Right lobe of liver (tissue), 6 donors: ENCODE results near the gene KLHL1. TPM values are rescaled to one million over a fixed set of nuclear protein-coding genes. Genes with fewer than 3 reads are reported as not detected.

ENCODE experiments used
- ATAC-seq, 4 donors: fragments of 200-7000 bp; cut with Tn5 transposase; one replicate each; pipeline ENCODE4 v1.9.1; 2020; ENCODE audit warnings: mild to moderate bottlenecking in 4 of 4, moderate library complexity in 4 of 4
- DNase-seq, 3 donors: peaks; one replicate each; pipeline ENCODE4 v3.0.0-alpha.2; 2020
- H3K27ac ChIP-seq, 3 donors: fragments of 200-600 bp; one replicate each; pipeline ENCODE4 v1.8.0; 2022
- H3K27me3 ChIP-seq, 2 donors: fragments of 200-600 bp; one replicate each; pipeline ENCODE4 v1.8.0; 2022
- H3K36me3 ChIP-seq, 4 donors: fragments of 200-600 bp; sonication (generic) in 1 of 4; one replicate each; pipeline versions ENCODE4 v1.5.1 to v1.8.0; 2017 to 2022; ENCODE audit warnings: control low read depth in 1 of 4
- H3K4me1 ChIP-seq, 4 donors: fragments of 200-600 bp; sonication (generic) in 1 of 4; one replicate each; pipeline versions ENCODE4 v1.5.1 to v1.8.0; 2017 to 2022; ENCODE audit warnings: control low read depth in 1 of 4
- H3K4me3 ChIP-seq, 3 donors: fragments of 200-600 bp; one replicate each; pipeline ENCODE4 v1.8.0; 2022
- H3K9me3 ChIP-seq, 4 donors: fragments of 200-600 bp; sonication (generic) in 1 of 4; one replicate each; pipeline versions ENCODE4 v1.5.1 to v1.8.0; 2017 to 2022; ENCODE audit warnings: control low read depth in 1 of 4
- CTCF ChIP-seq, 4 donors: fragments of 200-600 bp in 3 of 4; fragments of 450-650 bp in 1 of 4; IDR thresholded peaks; one replicate each; pipeline versions ENCODE4 v1.5.1 to v1.8.0; 2016 to 2022; ENCODE audit warnings: antibody characterized with exemption in 4 of 4, mild to moderate bottlenecking in 2 of 4
- POLR2A ChIP-seq: fragments of 450-650 bp; IDR thresholded peaks from one replicate; pipeline ENCODE4 v1.6.1; 2017; ENCODE audit warnings: antibody characterized with exemption, mild to moderate bottlenecking
- WGBS: methylation state at CpG from one replicate; pipeline ENCODE4 v1.1.6; 2018; ENCODE audit warnings: low coverage, low lambda C conversion rate; ENCODE audit not compliant: insufficient coverage; ENCODE audit errors: missing lambda C conversion rate; 5-methylcytosine and 5-hydroxymethylcytosine counted together
- intact Hi-C, 2 donors: fragments of 100-400 bp; cut with DNase I; formaldehyde crosslinking; loops; one replicate each; pipeline versions ENCODE4 v1.11.2 to v1.14.1; 2022
- total RNA-seq, 6 experiments: library from RNA; depleted of rRNA in 2 of 6; stranded (reverse); fragments of >200 nt in 2 of 6; fragmentation: NEBNext Ultra II Directional in 3 of 6; extraction: Animal tissue kit (Norgen Biotek cat#: 25700) in 3 of 6; gene quantifications; one replicate each; pipeline versions ENCODE4 v1.1.0 to v1.2.4, GENCODE V29; 2016 to 2023
- donor health status: DM: no; HTN: yes; CAD: no.
- donor health status: DM: no; HTN: no; CAD: no.
- donor health status: DM: no; HTN: no; CAD: no.
- donor health status: DM: no; HTN: yes; CAD: no.
- donor health status: DM: no; HTN: yes; CAD: no.

Gene KLHL1
- total RNA-seq, 6 experiments from 2014 or later: not detected

- ATAC-seq: no peak
- WGBS: 25% methylated on average over 2 of the region's 2 CpGs
Measured at GRCh38 chr13:70117338-70117905, 9.2 kb upstream of the KLHL1 start.

GRCh38 chr13:70107498-70108281 is 562 bp downstream of the KLHL1 start, which contains the start of gene ATXN8OS:
Gene ATXN8OS (plus strand): TSS chr13:70107826.
- WGBS: 2% methylated on average over 15 of the region's 53 CpGs
- Histone ChIP-seq H3K27ac (no peak within 1 kb of the TSS), H3K36me3 (no peaks in the 10 kb centered on the region), H3K9me3 (no peaks in the 10 kb centered on the region), H3K4me3 (no peak within 1 kb of the TSS), H3K27me3 (no peaks in the 10 kb centered on the region), H3K4me1 (no peaks in the 10 kb centered on the region)
- ATAC-seq (no peak), DNase-seq (peak in 1 of 3 donors; percentile 16)
- TF ChIP-seq CTCF (IDR thresholded peaks at IDR 0.05) (no peak), POLR2A (no peak)
- intact Hi-C loops: no loop called here

More at GRCh38 chr13:70117338-70117905, 9.2 kb upstream of the KLHL1 start:
- no peaks in the 10 kb centered on the region for H3K27me3 ChIP-seq
- H3K36me3 ChIP-seq: no peaks in the 10 kb centered on the region
- no peak overlapping the region for H3K27ac ChIP-seq
- H3K4me1 ChIP-seq: no peaks in the 10 kb centered on the region
- intact Hi-C loops: no loop called here
- TF ChIP-seq POLR2A: no peak
- TF ChIP-seq CTCF (IDR thresholded peaks at IDR 0.05): no peak
- no peaks in the 10 kb centered on the region for H3K9me3 ChIP-seq
- no peak overlapping the region for H3K4me3 ChIP-seq
- no peak for DNase-seq

GRCh38 chr13:70107125-70107497 is 1.1 kb downstream of the KLHL1 start:
- no peaks in the 10 kb centered on the region for H3K36me3 ChIP-seq
- no peak overlapping the region for H3K4me3 ChIP-seq
- H3K27me3 ChIP-seq: no peaks in the 10 kb centered on the region
- TF ChIP-seq POLR2A (no peak), CTCF (IDR thresholded peaks at IDR 0.05) (no peak)
- DNase-seq: no peak
- 23% methylated on average over 9 of the region's 9 CpGs for WGBS
- ATAC-seq: no peak
- no peaks in the 10 kb centered on the region for H3K4me1 ChIP-seq
- intact Hi-C loops: no loop called here
- no peak overlapping the region for H3K27ac ChIP-seq
- H3K9me3 ChIP-seq: no peaks in the 10 kb centered on the region

GRCh38 chr13:70104481-70104880 is 3.8 kb downstream of the KLHL1 start:
- Histone ChIP-seq H3K4me3 (no peak overlapping the region), H3K27me3 (no peaks in the 10 kb centered on the region), H3K4me1 (no peaks in the 10 kb centered on the region), H3K9me3 (no peaks in the 10 kb centered on the region), H3K36me3 (no peaks in the 10 kb centered on the region), H3K27ac (no peak overlapping the region)
- TF ChIP-seq CTCF (IDR thresholded peaks at IDR 0.05): no peak
- DNase-seq: no peak
- ATAC-seq: no peak
- intact Hi-C loops: no loop called here
